GM19468 (cell line): ENCODE results near the gene MPZL1.

ENCODE experiments used
- ATAC-seq: cut with Tn5 transposase; IDR thresholded peaks from one replicate; pipeline ENCODE4 v1.9.1; 2021; ENCODE audit warnings: mild to moderate bottlenecking, moderate library complexity, moderate number of reproducible peaks; ENCODE audit not compliant: unreplicated experiment; ENCODE audit errors: extremely low read depth

Gene MPZL1

DNA sequence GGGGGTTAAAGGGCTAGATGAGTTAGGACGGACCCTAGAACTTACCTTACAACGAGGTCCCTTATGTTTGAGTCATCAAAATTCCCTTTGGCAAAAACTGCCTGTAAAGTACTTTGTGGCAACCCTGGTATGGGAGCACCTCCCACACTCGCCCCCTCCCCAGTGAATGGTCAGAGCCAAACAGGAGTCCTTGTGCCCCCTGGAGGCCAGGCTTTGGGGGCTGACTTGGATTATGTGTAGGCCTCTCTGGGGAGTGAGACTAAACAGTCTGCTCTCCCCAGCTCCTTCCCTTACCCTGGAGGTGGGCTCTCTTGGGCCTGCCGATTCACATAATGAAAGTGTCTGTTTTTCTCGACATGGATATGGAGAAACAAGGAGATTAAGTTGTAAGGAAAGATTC lies 110.9 kb downstream of the MPZL1 start:
- no peak for ATAC-seq

DNA sequence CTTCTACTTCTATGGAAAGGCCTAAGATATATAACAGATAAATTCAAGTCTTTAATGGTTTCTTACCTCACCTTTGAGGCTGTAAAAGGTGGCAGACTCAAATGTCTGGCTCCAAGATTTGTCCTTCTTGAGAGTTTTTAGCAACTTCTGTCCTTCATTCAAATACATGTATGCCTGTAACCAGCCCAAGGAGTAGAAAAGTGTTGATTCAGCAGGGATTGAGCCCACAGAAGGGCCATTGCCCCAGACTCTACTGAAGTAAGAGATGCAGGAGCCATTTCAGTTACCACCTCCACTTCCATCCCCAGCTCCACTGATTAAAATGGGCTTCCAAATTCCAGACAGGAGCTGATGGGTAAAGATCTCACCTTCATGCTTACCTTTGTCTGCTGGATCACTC lies 112.1 kb downstream of the MPZL1 start:
- ATAC-seq, result no peak

DNA sequence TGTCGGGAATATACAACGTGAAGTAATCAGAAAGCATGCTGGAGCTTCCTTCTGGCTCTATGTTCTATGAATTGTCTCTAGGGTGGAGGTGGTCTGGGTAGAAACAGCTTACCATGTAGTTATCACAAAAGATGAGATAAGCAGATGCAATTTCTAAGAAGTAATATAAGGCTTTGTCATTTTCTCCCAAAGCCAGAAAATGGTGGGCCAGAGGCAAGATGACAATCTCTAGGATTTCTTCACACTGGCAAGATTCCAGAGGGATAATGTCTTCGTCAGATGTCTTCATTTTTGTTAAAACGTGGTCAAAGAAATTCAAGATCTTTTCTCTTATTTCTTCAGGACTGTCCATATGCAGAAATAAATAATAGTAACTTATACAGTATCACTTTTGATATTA lies 114.4 kb downstream of the MPZL1 start:
- ATAC-seq, result no peak

DNA sequence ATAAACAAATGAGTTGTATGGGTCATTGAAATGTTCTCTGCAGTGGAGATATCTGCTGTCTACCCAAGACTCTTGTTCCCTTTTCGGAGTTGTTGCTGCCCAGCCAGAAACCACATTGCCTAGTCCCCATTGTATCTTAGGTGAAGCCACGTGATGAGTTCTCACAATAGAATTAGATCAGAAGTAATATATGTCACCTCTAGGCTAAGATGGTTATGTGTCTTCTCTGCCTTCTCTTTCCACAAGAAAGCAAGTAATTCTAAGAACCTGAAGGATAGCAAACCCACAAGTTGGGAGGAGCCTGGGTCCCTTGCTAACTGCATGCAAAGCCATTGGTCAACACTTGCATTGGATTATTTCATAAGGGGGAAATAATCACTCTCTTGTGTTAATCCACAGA lies 115.5 kb downstream of the MPZL1 start:
- no peak for ATAC-seq

DNA sequence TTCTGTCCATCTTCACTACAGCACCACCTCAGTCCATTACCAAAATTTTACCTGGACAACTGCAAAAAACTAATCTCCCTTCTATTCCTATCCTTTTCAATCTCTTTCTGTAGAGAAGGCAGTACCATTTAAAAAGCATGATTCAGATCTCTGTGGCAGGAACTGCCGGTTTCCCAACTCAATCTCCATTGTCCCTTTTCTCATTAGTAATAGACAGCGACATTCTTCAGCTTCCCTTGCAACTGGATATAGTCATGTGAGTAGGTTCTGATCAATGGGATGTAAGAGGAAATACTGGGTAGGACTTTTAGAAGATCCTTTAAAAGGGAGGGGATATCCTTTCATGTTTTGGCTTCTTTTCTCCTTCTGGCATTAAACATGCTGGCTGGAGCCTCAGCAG lies 117.2 kb downstream of the MPZL1 start:
- no peak for ATAC-seq
